Measurements from ENCODE around the gene OLFM3. TPM values are rescaled to one million over a fixed set of nuclear protein-coding genes. Genes with fewer than 3 reads are reported as not detected.

OLFM3 gene
- total RNA-seq, 1 experiment from 2014 or later = 0.26 TPM

DNA sequence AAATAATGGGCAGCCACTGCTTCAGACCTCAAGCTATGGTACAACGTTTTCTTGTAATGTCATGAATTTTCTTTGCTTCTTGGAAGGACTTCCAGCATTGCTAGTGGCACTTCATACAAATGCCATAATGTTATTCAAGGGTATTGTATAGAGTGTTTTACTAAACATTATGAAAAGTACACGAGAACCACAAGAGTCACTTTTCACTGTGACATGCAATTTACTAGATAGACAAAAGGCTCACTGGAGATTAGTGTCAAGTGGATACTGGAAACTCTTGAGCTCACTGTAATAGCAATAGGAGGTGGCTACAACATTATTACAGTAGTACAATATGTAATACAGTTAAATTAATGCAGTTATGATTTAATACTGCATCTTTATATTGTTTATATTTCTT, 5.3 kb upstream of the OLFM3 start:
- Histone ChIP-seq H3K18ac (ENCODE audit: insufficient read length, low read depth, low read length) (no peak overlapping the region), H3K27me3 (ENCODE audit: insufficient read depth, low read length) (no peaks in the 10 kb centered on the region), H2AFZ (ENCODE audit: low read length) (no peak overlapping the region), H3K23me2 (ENCODE audit: insufficient read length, low read depth, low read length, poor library complexity, severe bottlenecking) (no peaks in the 10 kb centered on the region), H4K8ac (replicated peaks; ENCODE audit: insufficient read length, low read depth, low read length) (no peak overlapping the region), H3K23ac (ENCODE audit: insufficient read length, low read depth, low read length) (no peak overlapping the region), H3K79me2 (ENCODE audit: insufficient read depth, low read length) (no peaks in the 10 kb centered on the region), H4K20me1 (ENCODE audit: control insufficient read depth, insufficient read depth, insufficient read length) (no peaks in the 10 kb centered on the region), H3K56ac (ENCODE audit: insufficient read length, low read depth, low read length) (no peak overlapping the region), H3K14ac (ENCODE audit: insufficient read depth, low read length) (no peak overlapping the region), H2BK15ac (ENCODE audit: low read depth, low read length) (no peak overlapping the region), H2BK5ac (ENCODE audit: insufficient read length, low read length) (no peak overlapping the region), H4K91ac (ENCODE audit: insufficient read length, low read depth, low read length) (no peak overlapping the region), H4K5ac (ENCODE audit: insufficient read length, low read depth, low read length) (no peak overlapping the region), H3K9ac (ENCODE audit: extremely low read depth, insufficient read length, low read length) (no peak overlapping the region), H3K27ac (ENCODE audit: insufficient read length, low read depth, low read length) (no peak overlapping the region), H3K79me1 (ENCODE audit: insufficient read depth, low read depth, low read length, poor library complexity, severe bottlenecking) (no peaks in the 10 kb centered on the region), H2BK12ac (ENCODE audit: insufficient read length, low read depth, low read length) (no peak overlapping the region), H3K4me2 (ENCODE audit: insufficient read depth, insufficient read length, low read length) (no peak overlapping the region), H3K4ac (ENCODE audit: low read depth, low read length) (no peak overlapping the region), H3K4me1 (ENCODE audit: insufficient read depth, low read length) (no peaks in the 10 kb centered on the region), H2AK5ac (ENCODE audit: insufficient read length, low read length) (no peak overlapping the region), H2BK20ac (ENCODE audit: low read depth, low read length, poor library complexity, severe bottlenecking) (no peak overlapping the region), H2BK120ac (ENCODE audit: low read depth, low read length, poor library complexity, severe bottlenecking) (no peak overlapping the region), H3T11ph (ENCODE audit: low read length) (no peak overlapping the region), H3K9me3 (ENCODE audit: control insufficient read depth, low read depth, low read length) (no peaks in the 10 kb centered on the region)
- no peak overlapping the region for H3K4me3 Mint-ChIP-seq
- no peaks in the 10 kb centered on the region for H3K36me3 Mint-ChIP-seq (ENCODE audit: insufficient read depth in 1 of 3, low read depth in 3 of 3)
- H3K9me3 Mint-ChIP-seq = no peaks in the 10 kb centered on the region; a peak in 1 of 5 replicates
- H3K4me1 Mint-ChIP-seq = peaks cover 0 to 1% of the 10 kb centered on the region in 2 experiments; a peak in 3 of 4 replicates
- WGBS (ENCODE audit: extremely low coverage, insufficient read length, low lambda C conversion rate) = no CpG with 5 or more reads among the region's 2 CpGs
- DNase-seq = no peak
- no peak overlapping the region for H3K27ac Mint-ChIP-seq
- peaks cover 7% of the 10 kb centered on the region for H3K27me3 Mint-ChIP-seq (ENCODE audit: low read depth)
- no peak for TF ChIP-seq CTCF (conservative IDR thresholded peaks at IDR 0.05)
